NB4 (cell line): ENCODE data around the gene LDB3.

Experiments used
- CTCF ChIP-seq: IDR thresholded peaks from one replicate; pipeline ENCODE4 v1.5.1; 2012; ENCODE audit warnings: low read depth, low read length
- MAX ChIP-seq: IDR thresholded peaks from 2 replicates; pipeline ENCODE4 v1.6.1; 2011; ENCODE audit warnings: low read depth, low read length
- POLR2A ChIP-seq: IDR thresholded peaks from 2 replicates; pipeline ENCODE4 v1.6.1; 2011; ENCODE audit warnings: mild to moderate bottlenecking; ENCODE audit not compliant: insufficient read length; ENCODE audit errors: extremely low read depth

GRCh38 chr10:86727470-86727869 is 59.2 kb downstream of the LDB3 start:
- TF ChIP-seq CTCF (no peak), POLR2A (no peak), MAX (no peak)
